Epithelial cell of esophagus (primary cell): ENCODE measurements around the gene POLR1H.

Experiments
- DNase-seq: peaks from one replicate; pipeline ENCODE4 v3.0.0; 2010; ENCODE audit warnings: low read depth
- H3K4me3 ChIP-seq: 2 replicates; pipeline ENCODE4 v1.5.1; 2011; ENCODE audit warnings: mild to moderate bottlenecking, low read length, control low read depth
- TF ChIP-seq, protein P1 (sequence below): IDR thresholded peaks from 2 replicates; pipeline ENCODE4 v1.5.1; 2011; ENCODE audit warnings: low read depth, mild to moderate bottlenecking, low read length, control low read depth, inconsistent platforms; ENCODE audit not compliant: insufficient read depth; ENCODE audit errors: missing control alignments

POLR1H gene

DNA sequence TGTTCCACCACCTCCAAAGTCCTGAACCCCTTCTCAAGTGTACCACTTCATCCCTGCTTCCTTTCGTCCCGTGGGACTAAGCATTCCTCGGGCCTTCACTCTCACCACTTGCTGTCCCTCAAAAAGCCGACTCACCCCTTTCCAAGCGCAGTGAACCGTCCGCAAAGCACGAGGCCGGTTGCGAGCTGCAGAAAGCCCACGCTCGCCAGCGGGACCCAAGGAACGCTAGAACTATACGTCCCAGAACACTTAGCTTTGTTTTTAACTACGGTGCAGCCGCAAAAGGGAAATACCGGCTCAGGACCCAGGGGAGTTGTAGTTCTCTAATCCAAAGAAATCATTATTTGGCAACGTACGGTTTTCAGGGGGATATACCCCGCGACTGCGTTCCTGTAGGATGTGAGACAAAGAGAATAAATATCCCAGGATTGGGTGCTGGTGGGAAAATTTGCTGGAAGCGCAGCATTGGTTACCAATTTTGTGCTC lies 416 bp upstream of the POLR1H start:
- TF ChIP-seq, protein P1, sequence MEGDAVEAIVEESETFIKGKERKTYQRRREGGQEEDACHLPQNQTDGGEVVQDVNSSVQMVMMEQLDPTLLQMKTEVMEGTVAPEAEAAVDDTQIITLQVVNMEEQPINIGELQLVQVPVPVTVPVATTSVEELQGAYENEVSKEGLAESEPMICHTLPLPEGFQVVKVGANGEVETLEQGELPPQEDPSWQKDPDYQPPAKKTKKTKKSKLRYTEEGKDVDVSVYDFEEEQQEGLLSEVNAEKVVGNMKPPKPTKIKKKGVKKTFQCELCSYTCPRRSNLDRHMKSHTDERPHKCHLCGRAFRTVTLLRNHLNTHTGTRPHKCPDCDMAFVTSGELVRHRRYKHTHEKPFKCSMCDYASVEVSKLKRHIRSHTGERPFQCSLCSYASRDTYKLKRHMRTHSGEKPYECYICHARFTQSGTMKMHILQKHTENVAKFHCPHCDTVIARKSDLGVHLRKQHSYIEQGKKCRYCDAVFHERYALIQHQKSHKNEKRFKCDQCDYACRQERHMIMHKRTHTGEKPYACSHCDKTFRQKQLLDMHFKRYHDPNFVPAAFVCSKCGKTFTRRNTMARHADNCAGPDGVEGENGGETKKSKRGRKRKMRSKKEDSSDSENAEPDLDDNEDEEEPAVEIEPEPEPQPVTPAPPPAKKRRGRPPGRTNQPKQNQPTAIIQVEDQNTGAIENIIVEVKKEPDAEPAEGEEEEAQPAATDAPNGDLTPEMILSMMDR, result no peak
- DNase-seq, result peak; percentile 26

DNA sequence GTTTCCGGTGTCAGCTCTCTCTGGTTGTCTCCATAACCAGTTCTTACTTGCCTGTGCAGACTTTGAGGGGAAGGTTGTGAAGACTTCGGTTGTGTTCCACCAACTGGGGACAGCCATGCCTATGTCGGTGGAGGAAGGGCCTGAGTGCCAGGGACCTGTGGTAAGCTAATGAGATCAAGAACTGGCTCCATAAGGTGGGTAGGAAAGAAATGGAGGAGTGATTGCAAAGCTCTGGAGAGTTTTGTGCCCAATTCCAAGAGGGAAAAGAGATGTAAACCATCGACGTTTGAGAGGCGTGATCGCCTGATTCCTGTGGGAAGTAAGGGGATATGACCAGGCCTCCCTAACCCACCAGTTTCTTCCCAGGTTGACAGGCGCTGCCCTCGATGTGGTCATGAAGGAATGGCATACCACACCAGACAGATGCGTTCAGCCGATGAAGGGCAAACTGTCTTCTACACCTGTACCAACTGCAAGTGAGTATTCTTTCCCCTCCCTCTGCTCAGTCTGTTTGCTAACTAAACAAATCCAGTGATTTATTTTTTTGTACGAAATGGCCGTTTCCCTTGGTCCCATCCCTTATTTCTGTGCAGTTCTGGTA lies 893 bp downstream of the POLR1H start:
- peak; percentile 36 for DNase-seq
- TF ChIP-seq, protein P1, result no peak
- peak overlapping the region; percentile 99 for H3K4me3 ChIP-seq

More for the DNA sequence above, 416 bp upstream of the POLR1H start:
- peak overlapping the region; percentile 99 for H3K4me3 ChIP-seq

DNA sequence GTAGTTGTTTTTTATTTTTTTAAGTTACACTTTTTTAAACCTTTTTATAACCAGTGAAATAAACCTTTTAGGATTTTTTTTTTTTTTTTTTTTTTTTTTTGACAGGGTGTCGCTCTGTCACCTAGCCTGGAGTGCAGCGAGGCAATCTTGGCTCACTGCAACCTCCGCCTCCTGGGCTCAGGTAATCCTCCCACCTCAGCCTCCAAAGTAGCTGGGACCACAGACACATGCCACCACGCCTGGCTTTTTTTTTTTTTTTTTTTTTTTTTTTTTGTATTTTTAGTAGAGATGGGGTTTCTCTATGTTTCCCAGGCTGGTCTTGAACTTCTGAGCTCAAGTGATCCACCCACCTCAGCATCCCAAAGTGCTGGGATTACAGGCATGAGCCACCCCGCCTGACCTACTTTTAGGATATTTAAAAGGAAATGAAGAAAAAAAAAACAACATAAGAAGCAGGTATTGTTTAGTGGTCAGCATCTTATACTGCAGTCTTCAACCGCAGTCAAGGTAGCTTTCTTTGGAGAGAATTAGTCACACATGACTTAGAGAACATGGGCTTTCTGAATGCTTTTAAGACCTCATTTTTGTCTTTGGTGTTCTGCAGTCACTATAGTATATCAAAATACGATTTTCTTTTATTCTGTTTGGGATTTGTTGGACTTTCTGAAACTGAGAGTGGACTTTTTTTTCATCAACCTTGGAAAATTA lies 1.6 kb downstream of the POLR1H start:
- TF ChIP-seq, protein P1, result no peak
- peak overlapping the region; percentile 99 for H3K4me3 ChIP-seq

DNA sequence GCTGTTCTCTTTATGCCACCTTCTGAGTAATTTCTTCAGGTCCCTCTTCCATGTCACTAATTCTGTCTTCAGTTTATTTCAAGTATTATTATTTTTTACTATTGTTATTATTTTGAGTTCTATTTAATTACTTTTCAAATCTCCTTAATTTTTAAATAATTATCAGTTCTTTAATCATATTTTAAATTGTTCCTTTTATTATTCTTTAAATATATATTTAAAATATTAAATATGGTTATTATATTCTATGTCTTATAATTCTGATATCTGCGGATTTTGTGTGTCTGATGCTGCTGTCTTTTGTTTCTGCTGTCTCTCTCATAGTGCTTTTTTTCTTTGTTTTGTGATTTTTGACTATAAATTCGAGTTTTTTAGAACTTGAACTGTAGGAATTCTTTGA lies 2.2 kb downstream of the POLR1H start:
- no peak overlapping the region for H3K4me3 ChIP-seq
- no peak for DNase-seq

More for the DNA sequence above, 1.6 kb downstream of the POLR1H start:
- DNase-seq, result no peak

DNA sequence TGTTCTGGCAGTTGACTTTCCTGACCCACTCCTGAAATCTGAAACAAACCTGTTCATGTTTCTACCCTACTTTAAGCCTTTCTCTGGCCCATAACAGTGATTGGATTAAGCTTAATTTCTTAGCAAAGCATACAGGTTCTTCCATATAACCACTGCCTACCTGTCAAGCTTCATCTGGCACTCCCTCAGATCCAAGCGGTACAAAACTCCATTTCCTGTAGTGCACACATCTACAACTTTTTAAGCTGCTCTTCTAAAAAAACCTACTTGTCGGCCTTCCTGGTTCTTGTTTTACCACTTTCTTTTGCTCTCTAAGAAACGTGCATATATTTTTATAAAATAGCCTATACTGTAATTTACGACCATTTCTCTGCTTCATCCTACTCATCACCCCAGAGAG lies 5.0 kb downstream of the POLR1H start:
- TF ChIP-seq, protein P1, result no peak
- H3K4me3 ChIP-seq, result peak overlapping the region; percentile 94
- no peak for DNase-seq

More for the DNA sequence above, 2.2 kb downstream of the POLR1H start:
- TF ChIP-seq, protein P1, result no peak

DNA sequence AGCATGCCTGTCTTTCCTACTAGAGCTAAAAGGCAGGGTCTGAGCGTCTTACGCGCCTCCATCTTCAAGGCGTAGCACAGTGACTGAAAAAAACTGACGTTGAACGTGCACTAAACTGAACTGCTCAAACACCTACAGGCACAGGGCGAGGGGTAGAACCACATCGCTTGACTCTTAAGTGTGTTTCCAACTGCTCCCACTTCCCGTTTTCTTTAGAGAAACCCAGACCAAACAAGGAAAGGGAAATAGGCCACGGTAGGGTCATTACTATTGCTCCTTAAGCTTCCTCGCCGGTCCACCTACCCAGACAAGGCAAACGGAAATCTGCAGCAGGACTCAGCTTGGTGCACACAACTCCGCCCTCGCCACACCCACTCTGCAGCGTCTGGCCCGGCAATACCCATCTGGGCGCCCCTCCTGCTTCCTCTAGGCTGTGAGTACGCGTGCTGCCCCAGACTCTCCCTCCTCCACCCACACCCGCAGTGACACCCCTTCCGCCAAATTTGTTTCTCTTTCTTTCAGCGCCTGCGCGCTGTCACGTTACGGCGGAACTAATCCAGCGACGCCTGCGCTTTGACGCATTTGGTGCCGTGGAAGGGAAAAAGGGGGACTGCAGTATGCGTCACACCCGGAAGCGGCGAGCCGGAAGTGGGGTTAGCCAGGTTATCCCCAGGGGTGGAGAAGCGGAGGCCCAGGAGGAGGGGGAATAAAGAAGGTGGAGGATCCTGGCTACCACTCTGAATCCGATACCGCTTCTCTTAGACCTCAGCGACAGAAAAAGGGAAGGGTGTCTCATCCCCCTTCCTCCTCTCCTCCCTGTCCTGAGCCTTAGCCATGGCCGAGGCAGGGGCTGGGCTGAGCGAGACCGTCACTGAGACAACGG lies 5.8 kb downstream of the POLR1H start, which contains the start of gene PPP1R11:
Gene PPP1R11 (plus strand): TSS at position 622 of the 883 bp plus-strand sequence. CDS start 213 bp downstream, at position 835.
- TF ChIP-seq, protein P1, result no peak
- peak within 1 kb of the TSS; percentile 94 for H3K4me3 ChIP-seq
- DNase-seq, result peak; percentile 99
